HG03108 (cell line): Measurements from ENCODE around the gene DPP4.
A peak's percentile ranks its signal among the peaks of the same experiment; 100 is the strongest.

Experiments used
- ATAC-seq: cut with Tn5 transposase; IDR thresholded peaks from one replicate; pipeline ENCODE4 v1.9.1; 2021; ENCODE audit warnings: moderate library complexity; ENCODE audit not compliant: unreplicated experiment

Gene DPP4

DNA sequence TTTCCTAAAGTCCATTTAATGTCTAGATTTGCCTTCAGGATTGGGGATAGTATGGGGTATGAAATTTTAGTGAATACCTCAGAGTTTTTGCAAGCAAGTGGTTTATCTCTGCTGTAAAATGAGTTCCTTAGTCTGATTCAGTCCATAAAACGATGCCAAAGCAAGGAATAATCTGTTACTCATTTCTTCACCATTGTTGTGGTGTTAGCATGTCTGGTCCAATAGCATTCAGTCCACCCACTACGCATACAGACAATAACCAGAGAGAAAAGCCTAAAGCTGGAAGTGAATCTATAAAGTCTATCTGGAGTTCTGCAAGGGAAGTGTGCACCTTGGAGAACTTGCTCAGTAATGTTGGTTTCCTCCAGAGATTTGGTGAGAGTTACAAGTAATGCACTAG is 12.9 kb upstream of the DPP4 start:
- ATAC-seq = no peak

DNA sequence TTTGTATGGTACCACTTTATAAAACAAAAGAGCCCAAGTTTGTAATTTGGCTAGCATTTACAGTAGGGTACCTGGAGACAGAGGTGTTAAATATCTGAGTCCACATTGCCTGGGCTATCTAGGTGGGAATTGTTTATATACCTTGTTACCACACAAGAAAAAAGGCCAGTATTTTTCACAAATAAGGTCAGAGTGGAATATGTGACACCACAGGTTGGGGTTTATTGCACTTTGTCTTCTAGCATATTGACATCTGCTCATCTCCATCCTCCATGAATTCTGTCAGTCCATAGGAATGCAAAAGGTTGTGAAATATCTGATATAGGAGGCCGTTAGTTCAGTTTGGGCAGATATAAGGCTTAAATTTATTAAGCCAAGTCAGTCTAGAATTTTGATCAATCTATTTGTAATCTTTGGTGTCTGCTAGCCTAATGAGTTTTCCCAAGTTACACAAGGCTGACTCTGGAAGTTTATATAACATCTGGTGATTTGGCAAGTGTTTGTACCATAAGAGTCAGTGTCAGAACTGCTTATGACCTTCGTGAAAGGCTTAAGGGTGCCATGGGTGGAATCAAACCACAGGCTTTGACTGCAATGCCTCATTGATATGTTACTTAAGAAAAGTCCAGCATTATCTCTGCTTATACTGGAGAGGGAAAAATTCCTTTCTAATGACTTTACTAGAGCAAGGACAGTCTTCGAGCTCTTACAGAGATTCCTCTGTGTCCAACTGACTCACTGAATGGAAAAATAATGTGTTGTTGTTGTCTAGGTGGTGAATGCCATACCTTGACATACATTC is 11.3 kb upstream of the DPP4 start:
- no peak for ATAC-seq

DNA sequence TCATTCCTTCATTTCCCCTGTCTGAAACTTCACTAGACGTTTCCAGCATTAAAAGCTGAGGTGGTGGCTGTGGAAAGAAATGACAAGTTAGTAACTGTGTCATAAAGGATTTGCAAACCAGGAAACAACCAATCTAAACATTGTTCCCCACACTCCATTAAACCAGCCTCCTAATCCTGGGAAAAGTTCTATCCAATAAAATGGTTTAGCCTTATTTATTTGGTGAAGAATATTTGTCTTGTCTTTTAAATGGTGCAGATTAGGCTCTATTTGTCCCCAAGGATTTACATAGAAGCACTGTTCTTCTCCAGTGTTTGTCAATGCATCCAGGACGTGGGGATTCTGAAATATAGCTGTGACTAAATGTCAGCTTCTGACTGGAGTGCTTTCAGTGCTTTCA is 10.5 kb upstream of the DPP4 start:
- no peak for ATAC-seq

- ATAC-seq = no peak
Measured at GRCh38 chr2:162082681-162083080, 8.7 kb upstream of the DPP4 start.

DNA sequence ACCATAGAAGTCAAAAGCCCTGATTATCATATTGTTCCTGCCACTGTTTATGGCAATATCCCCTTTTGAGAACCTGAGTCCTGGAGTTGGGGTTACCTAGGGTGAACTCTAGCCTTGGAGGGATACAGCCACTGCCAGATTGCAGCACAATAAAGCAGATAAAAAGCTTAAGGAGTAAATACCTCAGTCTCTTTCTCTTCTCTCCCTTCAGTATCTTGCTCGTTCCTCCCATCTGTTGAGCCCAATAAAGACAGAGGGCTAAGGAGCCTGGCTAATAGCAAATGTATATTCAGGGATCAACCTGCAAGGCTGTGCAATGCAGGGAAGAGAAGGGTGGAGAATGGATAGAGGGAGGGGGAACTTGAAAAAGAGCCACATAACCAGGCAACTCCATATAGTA is 8.0 kb upstream of the DPP4 start:
- no peak for ATAC-seq

DNA sequence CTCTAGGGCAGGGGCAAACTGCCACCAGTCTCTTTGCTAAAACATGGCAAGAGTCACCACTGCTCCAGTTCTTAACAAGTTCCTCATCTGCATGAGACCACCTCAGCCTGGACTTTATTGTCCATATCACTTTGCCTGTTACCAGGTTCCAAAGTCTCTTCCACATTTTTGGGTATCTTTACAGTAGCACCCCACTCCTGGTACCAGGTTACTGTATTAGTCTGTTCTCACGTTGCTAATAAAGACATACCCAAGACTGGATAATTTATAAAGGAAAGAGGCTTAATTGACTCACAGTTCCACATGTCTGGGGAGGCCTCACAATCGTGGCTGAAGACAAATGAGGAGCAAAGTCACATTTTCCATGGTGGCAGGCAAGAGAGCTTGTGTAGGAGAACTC is 5.5 kb upstream of the DPP4 start:
- no peak for ATAC-seq

DNA sequence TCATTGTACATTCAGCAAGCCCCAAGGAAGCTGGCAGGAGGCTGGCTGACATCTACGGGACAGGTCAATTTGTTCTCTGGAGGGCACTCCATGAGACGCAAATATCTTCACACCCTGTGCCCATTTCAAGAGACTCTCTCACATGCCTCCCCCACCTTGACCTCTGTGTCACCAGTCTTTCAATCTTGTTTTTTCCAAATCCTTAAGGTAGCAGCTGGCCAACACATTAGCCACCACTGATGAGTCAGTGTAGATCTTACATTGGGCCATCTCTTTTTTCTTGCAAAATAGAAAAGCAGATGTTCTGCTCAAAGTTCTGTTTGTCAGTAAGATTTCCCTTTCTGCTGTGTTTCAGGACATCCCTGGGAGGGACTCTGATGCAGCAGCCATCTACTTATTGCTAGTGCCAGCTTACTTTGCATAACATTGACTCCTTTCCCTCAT is 1.7 kb upstream of the DPP4 start:
- no peak for ATAC-seq

DNA sequence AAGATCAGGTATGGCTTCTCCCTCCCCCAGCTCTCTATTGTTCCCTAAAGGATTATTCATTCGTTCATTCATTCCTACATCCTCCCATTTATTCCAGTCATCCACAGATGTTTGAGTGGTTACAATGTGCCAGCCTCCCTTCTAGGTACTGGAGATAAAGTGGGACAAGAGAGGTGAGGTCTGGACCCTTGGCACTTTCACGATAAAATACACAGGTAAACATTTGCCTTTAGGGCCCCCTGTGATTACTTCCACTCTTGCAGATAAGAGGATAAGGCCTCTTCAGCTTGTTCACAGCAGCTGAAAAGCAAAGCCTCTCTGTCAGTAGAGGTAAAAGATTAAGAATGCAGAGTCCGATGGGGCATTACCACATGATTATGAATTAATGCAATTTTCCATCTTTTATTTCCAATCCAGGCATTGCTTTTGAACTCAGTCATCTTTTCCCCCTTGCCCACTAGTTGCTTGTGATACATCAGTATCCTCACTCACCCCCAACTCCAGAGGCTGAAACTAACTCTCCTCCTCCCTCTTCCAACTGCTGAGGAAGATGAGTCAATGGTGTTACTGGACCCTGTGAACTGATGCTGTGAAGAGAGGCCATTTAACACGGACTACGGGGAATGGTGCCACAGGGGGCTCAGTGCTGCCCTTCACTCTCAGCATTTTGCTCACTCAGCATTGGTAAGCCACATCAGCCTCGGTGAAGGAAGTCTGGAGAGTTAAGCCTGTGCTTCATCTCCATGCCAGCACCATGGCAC is 1.1 kb upstream of the DPP4 start:
- ATAC-seq = no peak

- no peak for ATAC-seq
Measured at GRCh38 chr2:162074632-162074895, 549 bp upstream of the DPP4 start.

DNA sequence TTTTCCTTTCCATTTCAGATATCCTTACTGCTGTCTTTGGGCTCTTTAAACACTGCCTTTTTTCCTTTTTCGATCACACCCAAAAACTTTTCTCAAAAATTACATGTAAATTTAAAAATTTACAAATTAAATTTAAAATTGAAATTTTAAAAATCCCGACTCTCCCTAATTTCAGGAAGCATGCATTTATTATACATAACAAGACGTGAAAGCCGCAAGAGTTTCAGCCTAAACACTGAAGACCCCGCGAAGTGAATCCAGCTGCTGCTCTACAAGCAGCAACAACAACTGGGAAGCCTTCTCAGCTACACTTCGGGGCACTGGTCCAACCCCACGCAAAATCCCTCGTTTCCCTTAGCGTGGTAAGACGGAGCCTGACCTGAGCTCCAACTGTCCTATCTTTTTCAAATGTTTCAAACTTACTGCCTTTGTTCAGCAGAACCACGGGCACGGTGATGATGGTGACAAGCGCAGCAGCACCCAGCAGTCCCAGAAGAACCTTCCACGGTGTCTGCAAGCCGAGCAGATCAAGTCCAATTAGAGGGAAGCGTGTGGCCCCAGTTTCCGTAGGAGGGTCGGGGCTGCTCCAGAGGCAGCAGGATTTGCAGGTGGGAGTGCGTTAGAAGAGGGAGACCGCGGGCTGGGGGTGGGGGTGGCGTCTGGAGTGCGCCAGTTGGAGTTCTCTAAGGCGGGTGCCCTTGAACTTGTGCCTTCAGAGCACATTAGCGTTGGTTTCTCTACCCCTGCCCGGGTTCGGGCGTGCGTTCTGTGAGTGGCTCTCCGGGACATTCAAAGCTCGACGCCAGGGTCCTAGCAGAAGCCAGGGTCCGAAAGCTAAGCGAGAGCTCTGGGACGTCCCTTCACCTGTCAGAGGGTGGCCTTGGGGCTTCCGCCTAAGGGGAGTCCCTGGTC is 783 bp downstream of the DPP4 start:
- ATAC-seq = no peak

GRCh38 chr2:162072181-162072702 is 1.8 kb downstream of the DPP4 start:
- ATAC-seq = peak; percentile 44

GRCh38 chr2:162071001-162071400 is 3.0 kb downstream of the DPP4 start:
- ATAC-seq = no peak

GRCh38 chr2:162070228-162070936 is 3.6 kb downstream of the DPP4 start:
- ATAC-seq = no peak

DNA sequence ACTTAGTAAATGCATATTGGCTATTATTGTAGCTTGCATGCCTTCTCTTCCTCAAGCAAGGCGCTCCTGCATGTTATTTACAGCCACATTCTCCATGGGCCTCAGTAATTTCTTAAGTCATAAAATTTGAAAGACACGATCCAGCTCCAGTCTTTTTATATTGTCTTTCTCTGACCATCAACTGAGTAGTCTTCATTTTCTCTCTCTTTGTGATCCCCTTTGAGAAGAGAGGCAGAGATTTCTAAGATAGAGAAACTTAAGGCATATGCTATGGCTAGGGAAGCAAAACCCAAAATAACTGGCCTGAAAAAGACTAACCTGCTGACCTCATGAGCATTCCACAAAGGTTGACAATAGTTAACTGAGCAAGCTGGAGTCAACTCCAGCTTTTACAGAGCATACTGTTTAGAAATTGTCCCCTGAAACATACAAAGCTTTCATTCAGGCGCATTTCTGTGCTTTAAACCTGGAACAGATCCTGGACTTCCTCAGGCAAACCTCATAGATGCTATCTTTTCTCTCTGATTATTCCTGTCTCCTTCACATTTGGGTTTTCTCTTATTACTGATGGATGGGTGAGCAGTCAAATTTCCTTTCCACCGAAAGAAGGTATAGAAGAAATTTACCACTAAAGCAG is 4.6 kb downstream of the DPP4 start:
- ATAC-seq = no peak

DNA sequence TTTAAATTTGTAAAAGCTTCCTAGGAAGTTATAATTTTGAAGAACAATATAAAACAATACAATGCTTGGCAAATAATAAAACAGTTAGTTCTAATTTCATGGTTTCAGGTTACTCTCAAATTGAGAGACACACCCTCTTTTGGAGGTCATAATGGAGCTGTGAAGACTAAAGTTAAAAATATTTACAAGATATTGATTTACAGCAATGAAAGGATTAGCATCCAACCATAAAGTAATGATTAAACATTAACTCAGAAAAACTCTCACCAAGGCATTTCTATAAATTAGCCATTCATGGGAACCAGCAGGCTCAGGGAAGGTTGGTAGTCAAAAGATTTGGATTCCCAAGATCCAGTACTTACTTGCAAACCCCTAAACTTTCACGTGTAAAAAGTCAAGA is 6.4 kb downstream of the DPP4 start:
- ATAC-seq = no peak

- ATAC-seq = no peak
Measured at GRCh38 chr2:162065767-162066166, 8.2 kb downstream of the DPP4 start.

GRCh38 chr2:162063899-162064298 is 10.1 kb downstream of the DPP4 start:
- ATAC-seq = peak; percentile 37

GRCh38 chr2:162063281-162063680 is 10.7 kb downstream of the DPP4 start:
- no peak for ATAC-seq

DNA sequence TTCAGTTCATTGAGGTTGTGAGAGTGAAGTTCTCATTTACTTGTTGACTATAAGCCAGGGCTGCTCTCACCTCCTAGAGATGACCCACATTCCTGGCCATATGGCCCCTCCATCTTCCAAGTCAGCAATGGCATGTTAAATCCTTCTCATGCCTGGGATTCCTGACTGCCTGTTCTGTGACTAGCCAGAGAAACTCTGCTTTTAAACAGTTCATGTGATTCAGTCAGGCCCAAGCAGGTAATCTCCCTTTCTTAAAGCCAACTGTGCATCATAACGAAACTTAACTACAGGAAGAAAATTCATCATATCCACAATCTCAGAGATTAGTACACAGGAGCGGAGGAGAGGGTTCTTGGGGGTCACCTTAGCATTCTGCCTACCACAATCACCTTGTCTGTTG is 11.5 kb downstream of the DPP4 start:
- ATAC-seq = peak; percentile 24

GRCh38 chr2:162061021-162061420 is 13.0 kb downstream of the DPP4 start:
- no peak for ATAC-seq
